HS-27A (cell line): ENCODE data around the gene RXFP4.
A peak's percentile ranks its signal among the peaks of the same experiment; 100 is the strongest.
"Not testable (repeated sequence)": the region's sequence is repeated elsewhere in the genome, so short reads cannot be mapped to it uniquely, and the experiment has no call there.

ENCODE experiments used
- DNase-seq: peaks from one replicate; pipeline ENCODE4 v3.0.0-alpha.2; 2012; ENCODE audit warnings: low read depth, missing footprints

RXFP4 gene, protein sequence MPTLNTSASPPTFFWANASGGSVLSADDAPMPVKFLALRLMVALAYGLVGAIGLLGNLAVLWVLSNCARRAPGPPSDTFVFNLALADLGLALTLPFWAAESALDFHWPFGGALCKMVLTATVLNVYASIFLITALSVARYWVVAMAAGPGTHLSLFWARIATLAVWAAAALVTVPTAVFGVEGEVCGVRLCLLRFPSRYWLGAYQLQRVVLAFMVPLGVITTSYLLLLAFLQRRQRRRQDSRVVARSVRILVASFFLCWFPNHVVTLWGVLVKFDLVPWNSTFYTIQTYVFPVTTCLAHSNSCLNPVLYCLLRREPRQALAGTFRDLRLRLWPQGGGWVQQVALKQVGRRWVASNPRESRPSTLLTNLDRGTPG

DNA sequence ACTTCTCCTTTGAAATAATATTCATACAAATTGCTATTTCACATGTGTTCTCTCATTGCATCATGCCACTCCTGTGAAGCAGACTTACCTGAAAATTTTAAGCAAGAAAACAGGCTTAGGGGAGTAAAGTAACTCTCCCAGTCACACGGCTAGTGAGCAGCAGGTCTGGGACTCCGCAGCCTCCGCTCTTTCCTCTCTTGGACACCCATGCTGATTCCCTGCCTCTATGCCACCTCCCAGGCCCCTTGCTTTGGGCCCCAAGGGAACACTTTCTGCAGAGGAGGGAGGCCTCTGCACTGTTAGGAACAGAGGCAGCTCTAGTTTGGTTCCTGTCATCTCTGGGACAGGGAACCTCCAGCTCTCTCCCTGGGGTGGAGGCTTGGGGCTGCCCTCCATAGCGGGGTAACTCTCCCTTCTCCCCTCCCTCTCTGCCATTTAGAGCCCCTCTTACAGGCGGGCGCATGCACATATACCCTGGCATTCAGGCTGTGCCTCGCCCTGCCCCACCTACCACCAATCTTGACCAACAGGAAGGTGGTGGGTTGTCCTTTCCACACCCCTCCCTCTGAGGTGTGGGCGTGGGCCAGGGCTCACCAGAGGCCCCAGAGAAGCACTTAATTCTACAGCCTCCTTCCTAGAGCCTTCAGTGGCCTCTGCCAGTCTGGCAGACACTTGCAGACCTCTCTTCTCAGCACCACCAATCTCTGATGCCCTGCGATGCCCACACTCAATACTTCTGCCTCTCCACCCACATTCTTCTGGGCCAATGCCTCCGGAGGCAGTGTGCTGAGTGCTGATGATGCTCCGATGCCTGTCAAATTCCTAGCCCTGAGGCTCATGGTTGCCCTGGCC lies at the start of gene RXFP4:
Gene RXFP4 (plus strand): TSS at position 646 of the 852 bp plus-strand sequence. CDS start 72 bp downstream, at position 718.
- no peak for DNase-seq

DNA sequence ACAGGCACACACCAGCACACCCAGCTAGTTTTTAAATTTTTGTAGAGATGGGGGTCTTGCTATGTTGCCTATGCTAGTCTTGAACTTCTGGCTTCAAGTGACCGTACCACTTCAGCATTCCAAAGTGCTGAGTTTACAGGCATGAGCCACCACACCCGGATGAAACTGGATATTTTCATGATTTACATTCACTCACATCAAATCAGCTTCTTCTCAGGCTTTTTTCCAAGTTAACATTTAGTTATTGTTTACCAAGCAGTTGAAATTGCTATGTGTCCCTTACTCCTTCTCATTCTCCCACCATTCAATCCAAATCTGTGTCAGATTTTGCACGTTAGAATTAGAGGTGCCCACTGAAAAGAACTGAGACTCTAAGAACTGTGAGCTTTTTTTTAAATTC lies 48.6 kb upstream of the RXFP4 start:
- no peak for DNase-seq

DNA sequence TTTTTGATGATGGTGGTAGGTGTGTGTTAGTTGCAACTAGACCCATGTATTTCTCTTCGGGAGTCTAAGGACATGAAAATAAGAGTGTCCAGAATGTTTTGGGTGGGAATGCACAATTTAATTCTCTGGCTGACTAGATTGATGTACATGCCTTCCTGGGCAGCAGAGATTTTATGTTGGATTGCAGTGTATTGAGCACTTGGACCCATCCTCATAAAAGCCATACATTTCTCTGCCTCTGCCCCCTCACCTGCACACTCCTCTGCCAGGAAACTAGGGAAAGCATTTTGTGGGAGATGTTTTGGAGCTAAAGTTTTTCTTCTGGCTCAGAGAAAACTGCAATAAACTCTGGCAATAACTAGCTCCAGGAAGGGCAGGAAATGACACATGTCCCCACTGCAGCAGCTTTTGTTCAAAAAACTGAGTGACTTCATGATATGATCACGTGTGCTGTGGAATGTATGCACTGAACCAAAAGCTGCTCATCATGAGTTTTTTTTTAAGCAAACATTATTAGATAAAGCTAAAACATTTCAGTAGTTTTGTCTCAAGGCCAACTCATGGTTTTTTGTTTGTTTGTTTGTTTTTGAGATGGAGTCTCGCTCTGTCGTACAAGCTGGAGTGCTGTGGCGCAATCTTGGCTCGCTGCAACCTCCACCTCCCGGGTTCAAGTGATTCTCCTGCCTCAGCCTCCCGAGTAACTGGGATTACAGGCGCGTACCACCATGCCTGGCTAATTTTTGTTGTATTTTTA lies 47.9 kb upstream of the RXFP4 start:
- DNase-seq = peak; percentile 71

DNA sequence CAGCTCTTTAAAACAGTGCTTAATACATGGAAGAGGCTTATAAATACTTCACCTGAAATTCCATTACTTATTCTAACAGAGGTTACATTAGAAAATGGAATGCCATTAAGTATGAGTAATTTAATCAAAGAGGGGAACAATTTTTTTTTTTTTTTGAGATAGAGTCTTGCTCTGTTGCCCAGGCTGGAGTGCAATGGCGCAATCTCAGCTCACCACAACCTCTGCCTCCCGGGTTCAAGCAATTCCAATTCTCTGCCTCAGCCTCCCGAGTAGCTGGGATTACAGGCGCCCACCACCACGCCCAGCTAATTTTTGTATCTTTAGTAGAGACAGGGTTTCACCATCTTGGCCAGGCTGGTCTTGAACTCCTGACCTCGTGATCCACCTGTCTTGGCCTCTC lies 45.8 kb upstream of the RXFP4 start:
- not testable (repeated sequence) for DNase-seq

DNA sequence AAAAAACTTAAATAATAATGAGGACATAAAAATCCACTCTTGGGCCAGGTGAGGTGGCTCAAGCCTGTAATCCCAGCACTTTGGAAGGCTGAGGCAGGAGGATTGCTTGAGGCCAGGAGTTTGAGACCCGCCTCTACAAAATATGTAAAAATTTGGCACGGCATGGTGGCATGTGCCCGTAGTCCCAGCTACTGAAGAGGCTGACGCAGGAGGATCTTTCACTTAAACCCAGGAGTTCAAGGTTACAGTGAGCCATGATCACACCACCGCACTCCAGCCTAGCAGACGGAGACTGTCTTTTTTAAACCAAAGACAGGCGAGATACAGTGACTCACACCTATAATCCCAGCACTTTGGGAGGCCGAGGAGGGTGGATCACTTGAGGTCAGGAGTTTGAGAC lies 45.0 kb upstream of the RXFP4 start:
- DNase-seq = not testable (repeated sequence)

DNA sequence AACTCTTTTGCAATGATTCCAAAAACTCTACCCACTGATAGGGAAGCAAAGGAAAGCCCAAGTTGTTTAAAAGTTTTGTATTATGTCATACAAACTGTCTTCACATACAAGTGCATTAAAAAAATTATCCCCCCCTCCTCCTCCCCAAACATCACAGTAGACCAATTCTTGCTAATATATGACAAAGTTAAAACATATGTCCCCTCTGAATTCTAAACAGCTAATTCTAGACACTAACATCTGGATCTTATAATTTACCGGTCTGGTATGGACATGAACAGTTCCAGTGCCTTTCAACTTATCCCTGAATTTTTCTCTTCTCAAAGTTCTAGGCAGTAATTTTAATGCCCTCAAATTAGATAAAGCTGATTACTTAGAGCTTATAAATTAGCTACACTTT lies 43.7 kb upstream of the RXFP4 start:
- DNase-seq = no peak

DNA sequence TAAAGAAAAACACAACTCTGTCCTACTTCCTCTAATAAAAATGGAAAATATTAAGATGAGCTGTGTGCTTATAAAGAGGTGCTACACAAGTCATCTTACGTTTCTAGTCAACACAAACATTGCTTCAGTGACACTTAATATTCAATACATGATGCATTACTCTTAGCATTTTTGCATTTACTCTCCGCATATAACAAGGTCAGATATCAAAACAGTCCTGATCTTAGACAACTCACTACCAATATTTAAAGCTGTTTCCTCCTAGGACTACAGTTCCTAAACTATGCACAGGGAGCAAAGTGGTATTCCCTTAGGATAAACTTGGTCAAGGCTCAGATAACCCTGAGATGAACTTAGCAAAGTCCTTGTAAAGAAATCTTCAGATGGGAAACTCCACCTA lies 42.5 kb upstream of the RXFP4 start:
- no peak for DNase-seq

DNA sequence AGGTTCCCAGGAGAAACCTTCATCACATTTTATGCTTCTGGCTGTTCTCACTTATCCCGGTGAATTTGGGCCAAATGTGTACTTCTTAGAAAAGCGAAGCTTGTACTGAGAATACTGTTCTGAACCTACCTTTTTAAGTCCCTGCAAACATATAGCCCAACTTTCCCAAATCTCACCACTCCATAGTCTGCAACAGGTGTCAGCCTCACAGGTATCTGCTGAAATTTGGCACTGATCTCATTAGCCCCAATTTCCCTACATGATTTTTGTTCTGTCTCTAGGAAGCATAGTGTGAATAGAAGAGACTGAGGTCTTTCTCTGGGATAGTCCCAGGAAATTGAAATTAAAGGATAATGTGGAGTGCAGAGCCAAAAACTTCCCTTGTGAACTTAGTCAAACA lies 41.8 kb upstream of the RXFP4 start:
- DNase-seq = no peak

DNA sequence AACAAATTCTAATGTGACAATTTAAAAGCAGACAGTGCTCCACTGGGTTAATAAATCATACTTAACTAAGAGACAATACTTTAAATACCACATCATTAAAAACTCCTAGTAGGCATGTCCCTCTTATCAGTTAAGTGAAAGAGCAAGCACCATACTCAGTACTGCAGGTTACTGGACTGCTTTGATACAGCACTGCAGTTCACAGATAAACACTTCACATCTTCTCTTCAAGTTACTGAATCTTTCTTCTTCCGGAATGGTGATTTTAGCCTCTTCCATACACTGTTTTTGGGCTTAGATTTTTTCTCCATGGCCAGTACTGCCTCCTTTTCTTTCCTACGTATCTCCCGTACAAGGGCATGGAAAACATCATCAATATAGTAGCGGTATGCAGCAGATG lies 41.3 kb upstream of the RXFP4 start:
- no peak for DNase-seq

DNA sequence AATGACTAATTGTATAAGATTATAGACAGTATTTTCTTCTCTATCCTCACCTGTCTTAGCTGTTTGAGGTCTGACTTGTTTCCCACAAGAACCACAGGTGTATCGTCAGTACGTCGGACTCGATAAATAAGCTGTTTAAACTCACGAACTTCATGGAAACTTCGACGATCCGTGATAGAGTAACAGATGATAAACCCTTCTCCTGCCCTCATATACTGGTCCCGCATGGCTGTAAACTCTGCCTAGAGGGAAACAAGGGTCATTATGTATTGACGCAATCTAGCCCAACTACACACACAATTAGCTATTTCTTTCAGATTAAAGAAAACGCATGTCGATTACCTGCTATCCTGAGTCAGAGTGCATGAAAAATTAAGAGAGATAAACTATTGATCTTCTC lies 37.2 kb upstream of the RXFP4 start:
- DNase-seq = no peak

DNA sequence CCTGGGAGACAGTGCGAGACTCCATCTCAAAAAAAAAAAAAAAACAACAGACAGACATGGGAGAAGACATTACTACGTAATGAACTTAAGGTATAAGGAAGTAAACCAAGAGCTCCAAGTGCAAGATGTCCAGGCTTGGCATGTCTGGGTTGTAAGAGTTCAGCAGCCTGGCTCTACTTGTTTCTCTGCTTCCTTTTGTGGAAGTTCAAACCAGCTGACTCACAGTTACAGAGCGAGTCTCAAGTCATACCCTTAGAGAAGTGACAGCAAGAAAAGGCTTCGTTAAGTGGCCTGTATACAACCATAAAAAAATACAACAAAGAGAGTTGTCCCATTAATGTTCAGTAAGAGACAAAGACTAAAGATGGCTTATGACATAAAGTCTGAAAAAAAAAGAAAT lies 31.5 kb upstream of the RXFP4 start:
- DNase-seq = no peak

DNA sequence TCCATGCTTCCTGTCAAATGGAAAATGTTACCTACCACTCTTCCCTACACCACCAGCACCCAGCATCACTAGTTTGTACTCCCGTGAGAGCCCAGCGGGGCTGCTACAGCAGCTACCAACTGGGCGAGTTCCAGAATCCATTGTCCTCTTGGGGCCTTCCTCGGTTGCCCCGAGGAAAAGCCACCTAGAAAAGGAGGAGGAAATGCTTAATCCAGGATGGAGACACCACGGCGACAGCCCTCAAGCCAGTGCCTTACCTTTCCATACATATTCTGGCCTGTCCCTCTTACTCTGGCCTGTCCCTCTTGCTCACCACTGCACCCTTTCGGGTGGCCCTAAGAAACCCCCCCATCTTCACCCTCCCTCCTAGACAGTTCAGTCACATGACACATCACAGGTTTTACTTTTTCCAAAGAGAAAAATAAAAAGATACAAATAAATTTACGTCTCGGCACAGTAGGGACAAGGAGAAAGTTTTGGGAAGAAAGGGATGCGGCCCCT lies 30.8 kb upstream of the RXFP4 start:
- DNase-seq = no peak

DNA sequence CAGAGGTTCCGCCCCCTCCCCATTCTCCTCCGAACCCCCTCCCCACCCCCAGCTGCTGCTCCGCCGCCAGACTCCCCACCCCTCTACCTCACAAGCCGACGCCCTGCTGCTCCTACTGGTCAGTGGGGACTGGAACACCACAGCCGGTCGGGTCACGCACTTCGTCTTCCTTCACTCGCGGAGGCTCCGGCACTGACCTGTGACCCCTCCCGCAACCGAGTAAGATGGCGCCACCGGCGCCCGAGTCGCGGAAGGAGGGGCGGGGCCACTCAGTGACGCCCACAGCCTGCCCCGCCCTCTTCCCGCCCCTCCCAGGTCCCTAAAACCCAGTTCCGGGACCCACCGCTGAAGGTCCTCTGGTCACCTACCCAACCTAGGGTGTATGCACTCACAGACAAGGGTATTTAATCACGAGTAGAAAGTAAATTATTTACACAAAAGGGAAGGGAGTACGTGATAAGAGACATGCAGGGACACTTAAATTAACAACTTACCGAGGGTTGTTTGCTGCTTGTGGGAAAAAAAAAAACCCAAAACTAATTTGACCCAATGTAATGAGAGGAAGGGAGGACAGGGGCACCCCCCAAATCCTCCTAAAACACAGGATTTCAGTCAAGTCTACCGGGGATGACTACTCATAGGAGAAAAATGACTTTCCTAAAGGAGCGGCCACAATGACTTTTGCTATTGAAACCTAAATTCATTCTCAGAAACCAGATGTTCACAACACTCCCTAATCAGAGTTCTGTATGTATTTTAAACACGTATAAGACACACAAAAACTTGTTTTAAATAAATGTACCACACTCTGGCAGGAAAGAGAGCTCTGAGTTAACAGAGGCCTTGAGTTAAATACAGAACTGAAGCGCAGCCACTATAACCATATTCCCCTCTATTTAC lies 30.0 kb upstream of the RXFP4 start, which contains the start of gene RIT1:
Gene RIT1 (minus strand): TSS at position 194 of the 900 bp plus-strand sequence. CDS start 588 bp downstream, outside the sequence.
- no peak for DNase-seq

DNA sequence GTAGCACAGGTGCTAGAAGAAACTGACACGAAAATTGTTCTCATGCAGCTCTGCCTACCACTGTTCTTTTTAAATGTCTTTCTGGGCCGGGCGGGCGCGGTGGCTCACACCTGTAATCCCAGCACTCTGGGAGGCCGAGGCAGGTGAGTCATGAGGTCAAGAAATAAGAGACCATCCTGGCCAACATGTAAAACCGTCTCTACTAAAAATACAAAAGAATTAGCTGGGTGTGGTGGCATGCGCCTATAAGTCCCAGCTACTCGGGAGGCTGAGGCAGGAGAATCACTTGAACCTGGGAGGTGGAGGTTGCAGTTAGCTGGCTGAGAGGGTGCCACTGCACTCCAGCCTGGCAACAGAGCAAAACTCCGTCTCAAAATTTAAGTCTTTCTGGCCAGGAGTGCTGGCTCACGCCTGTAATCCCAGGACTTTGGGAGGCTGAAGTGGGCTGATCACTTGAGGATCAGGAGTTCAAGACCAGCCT lies 29.3 kb upstream of the RXFP4 start:
- no peak for DNase-seq

DNA sequence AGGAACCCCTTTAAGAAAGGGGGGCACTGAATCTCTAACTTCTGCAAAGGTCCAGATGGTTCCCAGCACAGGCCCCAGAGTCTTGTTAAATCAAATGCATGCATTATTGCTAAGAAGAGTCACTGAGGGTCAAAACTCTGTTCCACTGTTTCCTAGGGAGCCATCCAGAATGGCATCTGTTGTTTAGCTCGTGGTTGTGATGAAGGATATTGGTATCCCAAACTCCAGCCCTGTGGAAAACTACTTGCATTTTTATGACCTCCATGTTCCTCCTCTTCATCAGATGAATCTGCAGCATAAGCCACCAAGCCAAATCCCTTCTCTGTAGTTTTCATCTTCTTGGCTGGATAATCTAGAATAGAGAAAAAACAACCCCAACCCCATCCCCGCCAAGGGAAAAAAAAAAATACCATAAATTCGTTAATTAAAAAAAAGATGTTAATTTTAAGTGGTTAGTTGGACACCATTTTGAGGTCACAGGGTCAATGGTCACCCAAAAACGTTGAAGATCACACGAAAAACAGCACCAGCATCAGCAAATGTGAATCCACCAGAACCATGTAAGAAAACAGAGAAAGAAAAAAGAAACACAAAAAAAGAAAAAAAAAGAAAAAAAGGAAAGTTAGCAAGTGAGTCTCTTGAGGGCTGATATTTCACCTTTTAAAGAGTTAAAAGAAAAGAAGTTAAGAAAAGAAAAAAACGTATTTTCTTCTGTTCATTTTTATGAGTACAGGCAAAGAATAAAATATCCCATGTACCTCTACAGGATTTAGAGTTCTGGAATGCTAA lies 27.3 kb upstream of the RXFP4 start:
- no peak for DNase-seq

DNA sequence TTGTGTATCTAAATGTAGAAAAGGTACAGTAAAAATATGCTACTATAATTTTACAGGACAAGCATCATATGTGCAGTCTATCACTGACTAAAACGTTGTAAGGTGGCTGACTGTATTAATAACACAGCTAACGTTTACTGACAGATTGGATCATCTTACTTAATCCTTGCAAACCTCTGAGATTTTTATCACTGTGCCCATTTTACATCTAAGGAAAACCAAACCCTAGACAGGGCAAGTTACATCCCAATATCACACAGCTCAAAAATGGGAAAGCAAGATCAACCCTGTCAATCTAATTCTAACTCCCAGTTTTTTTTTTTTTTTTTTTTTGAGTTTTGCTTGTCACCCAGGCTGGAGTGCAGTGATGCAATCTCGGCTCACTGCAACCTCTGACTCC lies 22.8 kb upstream of the RXFP4 start:
- DNase-seq = no peak

DNA sequence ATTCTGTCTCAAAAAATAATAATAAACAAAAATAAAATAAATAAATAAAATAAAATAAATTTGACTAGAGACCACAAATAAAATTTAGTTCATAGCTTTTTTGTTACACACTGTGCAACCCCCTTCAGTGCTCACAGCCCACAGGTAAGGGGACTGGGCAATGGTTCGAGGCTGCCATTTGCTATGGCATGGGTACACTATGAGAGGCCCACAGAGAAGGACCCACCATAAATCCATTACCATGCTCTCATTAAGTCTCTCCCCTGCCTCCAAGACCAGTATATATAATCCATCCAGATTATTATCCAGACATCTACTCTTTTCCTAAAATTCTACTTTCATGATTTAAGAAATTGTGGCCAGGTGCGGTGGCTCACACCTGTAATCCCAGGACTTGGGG lies 21.6 kb upstream of the RXFP4 start:
- no peak for DNase-seq

DNA sequence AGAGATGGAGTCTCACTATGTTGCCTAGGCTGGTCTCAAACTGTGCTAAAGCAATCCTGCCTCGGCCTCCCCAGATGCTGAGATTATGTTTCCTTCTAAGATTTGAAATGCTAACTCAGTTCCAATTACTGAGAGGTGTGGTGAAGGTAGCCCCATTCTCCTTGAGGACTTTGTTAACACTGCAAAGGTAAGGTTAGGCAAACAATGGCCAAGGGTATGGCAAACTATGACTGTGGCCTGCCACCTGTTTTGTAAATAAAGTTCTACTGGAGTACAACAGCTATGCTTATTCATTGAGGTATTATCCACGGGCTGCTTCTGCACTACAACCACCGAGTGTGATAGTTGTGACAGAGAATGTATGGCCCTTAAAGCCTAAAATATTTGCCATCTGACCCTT lies 20.7 kb upstream of the RXFP4 start:
- DNase-seq = no peak

DNA sequence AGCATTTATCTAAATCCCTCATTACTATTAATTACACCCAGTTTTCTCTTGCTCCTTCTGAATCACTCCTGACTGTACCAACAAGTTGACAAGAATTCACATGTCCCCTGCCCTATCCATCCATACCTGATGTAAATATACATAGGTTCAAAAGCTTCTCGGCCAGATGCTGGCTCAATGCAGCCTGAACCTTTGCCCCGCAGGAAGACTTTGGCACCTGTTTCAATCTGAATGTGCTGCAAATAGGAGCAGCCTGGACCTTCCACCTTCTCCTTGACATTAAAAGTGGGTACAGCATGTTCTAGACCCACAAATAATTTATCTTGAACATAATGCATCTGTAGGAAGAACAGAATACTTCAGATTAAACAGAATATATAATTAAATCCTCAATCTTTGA lies 15.9 kb upstream of the RXFP4 start:
- DNase-seq = no peak

DNA sequence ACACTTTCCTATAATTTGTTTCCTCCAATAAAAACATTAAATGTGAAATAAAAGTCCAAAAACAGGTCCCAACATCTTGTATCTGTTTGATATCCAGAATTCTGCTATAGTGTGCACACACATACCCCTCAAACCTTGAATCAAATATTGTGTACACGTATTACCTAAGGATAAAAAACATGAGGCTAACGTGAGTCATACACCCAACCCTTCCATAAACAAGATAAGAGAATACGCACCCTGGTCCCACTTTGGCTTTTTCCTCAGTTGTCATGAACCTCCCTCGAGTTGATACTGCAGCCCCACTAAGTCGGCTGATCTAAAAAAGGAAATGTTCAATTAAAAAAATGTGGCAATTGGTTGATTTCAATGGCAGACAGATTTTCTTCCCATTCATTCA lies 12.4 kb upstream of the RXFP4 start:
- DNase-seq = no peak
